NCI-H1105 (cell line): ENCODE results near the gene LHPP.

Experiments used
- DNase-seq: peaks from one replicate; lab custom pipeline; 2025; lab: John Stamatoyannopoulos, UW

The LHPP gene

DNA sequence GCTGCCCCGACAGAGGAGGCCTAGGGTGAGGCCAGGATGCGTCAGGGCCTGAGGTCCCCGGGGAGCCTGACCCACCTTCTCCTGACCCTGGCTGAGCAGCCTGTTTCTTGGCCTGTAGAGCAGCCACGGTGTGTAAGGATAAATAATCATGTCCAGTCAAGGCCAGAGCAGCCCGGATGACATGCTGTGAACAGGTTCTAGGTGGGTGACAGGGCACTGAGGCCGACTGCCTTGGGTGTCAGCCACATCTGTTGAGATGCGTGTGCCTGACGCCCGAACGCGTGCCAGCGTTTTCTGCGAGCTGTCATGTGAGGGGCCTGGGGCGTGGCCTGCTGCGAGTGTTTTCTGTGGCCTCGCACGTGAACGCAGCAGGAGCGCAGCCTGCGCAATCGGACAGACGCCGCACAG is 164.2 kb downstream of the LHPP start:
- DNase-seq = no peak

DNA sequence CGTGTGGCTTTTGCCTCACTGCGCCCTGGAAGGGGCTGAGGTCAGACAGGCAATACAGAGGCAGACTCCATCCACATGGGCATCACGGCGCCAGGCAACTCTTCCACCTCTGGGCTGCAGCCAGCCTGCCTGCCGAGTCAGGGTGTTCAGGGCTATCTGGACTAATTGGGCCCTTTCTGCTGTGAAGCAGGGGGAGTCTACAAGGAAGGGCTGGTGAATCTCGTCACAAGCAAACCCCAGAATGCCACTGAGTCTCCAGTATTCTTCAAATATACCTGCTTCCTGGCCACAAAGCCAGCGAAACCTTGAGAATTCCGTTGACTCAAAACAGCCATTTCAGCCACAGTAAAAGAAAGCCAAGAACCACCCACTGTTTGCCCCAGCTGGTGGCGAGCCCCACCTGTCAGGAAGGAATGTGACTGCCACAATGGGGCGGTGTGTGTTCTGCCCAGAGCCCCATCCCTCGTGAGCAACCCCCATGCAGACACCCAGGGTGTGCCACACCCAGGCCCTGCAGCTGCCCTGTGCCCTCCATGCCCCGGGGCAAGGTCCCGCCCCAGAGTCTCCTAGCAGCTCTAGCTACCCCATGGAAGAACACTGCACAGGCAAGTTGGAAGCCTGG is 165.2 kb downstream of the LHPP start:
- no peak for DNase-seq

- DNase-seq = no peak
These were observed 166.4 kb downstream of the LHPP start for GRCh38 chr10:124627866-124628675.

GRCh38 chr10:124628676-124629021 is 167.0 kb downstream of the LHPP start:
- no peak for DNase-seq

- no peak for DNase-seq
These were observed 167.8 kb downstream of the LHPP start for GRCh38 chr10:124629415-124629814.

GRCh38 chr10:124629842-124630241 is 168.2 kb downstream of the LHPP start:
- DNase-seq = no peak

GRCh38 chr10:124630551-124630950 is 168.9 kb downstream of the LHPP start:
- DNase-seq = no peak

- no peak for DNase-seq
These were observed 170.5 kb downstream of the LHPP start for GRCh38 chr10:124632064-124632531.

GRCh38 chr10:124632566-124632965 is 170.9 kb downstream of the LHPP start:
- DNase-seq = no peak

DNA sequence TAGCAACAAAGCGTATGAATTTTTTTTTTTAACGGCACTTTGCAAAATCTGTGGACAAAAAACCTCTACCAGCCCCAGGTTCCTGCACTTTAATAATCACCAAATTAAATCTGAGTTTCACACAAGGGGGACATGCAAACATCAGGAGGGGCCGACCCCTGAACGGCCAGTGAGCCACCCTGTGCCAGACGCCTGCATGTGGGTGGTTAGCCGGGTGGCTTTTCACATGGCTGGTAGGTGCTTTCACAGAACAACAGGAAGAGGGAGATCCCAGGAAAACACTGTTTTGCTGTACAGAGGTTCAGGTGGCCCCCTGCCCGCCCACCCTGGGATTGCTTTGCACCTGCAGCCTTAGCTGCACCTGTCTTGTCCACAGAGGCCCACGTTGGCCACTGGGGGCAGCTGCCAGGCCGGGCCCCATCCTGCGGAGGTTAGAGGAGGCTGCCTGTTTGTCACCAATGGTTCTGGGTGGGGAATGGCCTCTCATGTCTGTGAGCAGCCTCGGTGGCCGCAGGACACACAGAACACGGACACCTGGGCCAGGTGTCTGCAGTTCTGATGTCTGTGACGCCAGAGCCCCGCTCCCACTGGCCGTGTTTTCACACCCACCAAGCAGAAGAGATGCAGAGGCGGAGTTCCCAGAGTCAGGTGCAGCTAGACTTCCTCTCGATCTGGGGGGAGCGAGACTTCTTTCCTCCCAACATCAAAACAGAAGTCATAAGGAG is 174.8 kb downstream of the LHPP start:
- DNase-seq = no peak

DNA sequence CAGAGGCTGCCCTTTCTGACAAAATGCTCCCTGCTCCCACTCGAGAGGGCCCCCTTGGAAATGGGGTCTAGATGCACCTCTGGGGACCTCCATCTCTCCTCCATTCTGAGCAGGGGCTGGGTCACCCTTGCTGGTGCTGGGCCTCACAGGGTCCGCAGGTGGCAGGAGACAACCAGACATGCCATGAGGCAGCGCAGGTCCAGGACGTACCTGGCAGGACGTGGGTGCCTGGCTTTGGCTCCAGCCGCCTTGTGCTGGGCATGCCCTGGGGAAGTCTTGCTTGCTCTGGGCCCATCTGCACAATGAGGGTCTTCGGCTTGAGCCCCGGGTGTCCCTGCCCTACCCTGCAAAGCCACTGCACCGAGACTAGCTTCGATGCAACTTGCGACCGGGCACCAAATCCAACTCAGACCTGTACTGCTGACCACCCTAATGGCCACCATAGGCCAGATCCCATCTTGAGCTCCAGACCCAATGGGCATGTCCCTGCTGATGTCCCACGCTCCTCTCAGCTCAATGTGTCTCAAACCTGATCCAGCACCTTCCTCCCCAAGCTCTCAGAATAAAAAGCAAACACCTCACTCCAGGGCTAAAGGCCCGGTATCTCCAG is 175.6 kb downstream of the LHPP start:
- DNase-seq = no peak

DNA sequence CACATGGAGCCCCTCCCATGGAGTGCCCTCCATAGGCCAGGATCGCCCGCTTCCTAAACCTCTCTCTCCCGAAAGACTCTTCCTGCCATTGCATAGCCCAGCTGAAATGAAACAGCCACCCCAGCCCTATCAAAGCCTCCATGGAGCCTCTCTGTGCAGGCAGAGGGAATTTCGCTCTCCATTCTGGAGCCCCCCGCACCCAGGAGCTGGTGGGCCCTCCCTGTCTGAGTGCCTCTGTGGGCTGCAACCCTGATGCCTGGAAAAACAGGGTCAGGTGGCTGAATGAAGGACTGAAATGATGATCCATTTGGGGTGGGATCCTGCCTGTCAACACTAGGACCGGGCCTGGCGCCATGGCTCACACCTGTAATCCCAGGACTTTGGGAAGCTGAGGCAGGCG is 176.1 kb downstream of the LHPP start:
- no peak for DNase-seq

- no peak for DNase-seq
These were observed 177.6 kb downstream of the LHPP start for GRCh38 chr10:124639206-124639605.

- DNase-seq = no peak
These were observed 178.0 kb downstream of the LHPP start for GRCh38 chr10:124639646-124640045.

GRCh38 chr10:124640056-124640455 is 178.4 kb downstream of the LHPP start:
- DNase-seq = no peak

DNA sequence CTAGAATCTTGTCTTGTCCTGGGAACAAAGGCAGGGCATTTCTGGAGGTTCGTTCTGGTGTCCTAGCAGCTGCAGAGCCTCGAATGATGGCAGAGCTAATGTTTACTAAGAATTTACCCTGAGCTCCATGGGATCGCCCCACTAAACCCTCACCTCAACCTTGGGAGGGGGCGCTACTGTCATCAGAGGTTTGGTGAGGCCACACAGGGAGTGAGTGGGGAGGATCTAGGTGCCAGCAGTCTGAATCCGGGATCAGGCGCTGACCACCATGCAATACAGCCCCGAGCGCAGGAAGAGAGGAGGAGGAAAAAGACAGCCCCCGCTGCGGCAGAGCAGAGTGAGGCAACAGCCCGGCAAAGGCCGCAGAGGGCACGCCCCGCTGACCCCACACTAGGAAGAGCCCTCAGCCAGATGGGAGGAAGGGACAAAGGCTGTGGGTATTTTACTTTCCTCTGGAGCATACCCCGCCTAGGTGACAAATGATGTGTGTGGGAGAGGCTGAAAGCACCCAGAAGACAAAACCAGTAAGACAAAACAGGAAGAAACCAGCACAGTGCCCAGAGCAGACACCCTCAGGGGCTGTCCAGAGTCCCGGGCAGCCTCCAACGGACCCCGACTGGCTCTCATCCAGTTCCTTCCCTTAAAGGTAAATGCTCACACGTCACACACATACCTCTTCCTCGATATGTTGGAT is 179.1 kb downstream of the LHPP start:
- DNase-seq = no peak

GRCh38 chr10:124641282-124642087 is 179.9 kb downstream of the LHPP start:
- no peak for DNase-seq

GRCh38 chr10:124642088-124642710 is 180.6 kb downstream of the LHPP start:
- no peak for DNase-seq

DNA sequence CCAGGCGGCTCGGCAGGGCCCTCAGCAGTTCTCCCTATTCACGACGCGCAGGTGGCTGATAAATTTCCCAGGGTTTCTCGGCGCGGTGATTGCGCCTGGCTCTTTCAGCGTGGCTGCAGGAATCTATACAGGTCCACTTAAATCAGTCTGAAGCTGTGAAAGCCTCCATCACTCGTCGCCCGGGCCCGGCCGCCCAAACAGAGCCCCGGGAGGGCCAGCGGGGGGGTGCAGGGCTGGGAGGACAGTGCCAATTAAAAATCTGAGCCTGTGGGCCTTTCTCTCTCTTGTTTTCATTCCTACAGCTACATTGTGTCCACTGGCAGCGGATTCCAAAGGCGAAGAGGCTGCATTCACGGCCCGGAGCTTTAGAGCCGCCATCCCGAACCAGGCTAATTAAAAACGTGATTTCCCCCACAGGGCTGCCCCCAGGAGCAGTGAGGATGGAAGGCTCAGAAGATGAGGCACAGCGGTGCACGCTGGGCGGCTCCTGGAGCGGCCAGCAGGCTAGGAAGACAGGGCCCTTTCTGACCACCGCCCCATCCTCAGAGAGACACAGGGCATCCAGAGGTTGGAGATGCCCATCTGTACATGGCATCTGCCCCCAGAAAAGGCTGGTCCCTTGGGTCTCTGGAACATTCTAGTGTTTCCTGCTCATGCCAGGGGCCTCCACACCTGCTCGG is 181.8 kb downstream of the LHPP start:
- no peak for DNase-seq

DNA sequence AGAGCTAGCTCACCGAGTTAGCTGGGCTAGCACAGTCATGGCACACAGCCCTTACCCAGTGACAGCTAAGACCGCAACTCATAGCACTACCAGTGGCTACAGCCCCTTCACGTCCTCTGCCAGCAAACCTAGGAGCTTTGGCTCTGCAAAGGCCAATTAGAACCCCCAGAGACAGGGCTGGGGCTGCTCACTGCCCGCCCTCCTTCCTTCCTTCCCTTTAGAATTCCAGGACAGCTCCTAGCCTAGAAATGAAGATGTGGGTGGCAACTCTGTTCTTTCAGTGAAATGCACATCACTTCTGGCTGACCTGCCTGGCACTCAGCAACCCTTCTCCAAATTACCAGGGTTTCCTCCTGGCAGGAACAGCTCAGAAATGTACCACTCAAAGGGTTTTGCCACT is 182.6 kb downstream of the LHPP start:
- no peak for DNase-seq
